Right forelimb (tissue), 1 donor: ENCODE data around the gene TOE1.
"Not testable (repeated sequence)": the region's sequence is repeated elsewhere in the genome, so short reads cannot be mapped to it uniquely, and the experiment has no call there.

ENCODE experiments used
- DNase-seq: peaks from one replicate; pipeline ENCODE4 v3.0.0-alpha.2; 2018

TOE1 gene

DNA sequence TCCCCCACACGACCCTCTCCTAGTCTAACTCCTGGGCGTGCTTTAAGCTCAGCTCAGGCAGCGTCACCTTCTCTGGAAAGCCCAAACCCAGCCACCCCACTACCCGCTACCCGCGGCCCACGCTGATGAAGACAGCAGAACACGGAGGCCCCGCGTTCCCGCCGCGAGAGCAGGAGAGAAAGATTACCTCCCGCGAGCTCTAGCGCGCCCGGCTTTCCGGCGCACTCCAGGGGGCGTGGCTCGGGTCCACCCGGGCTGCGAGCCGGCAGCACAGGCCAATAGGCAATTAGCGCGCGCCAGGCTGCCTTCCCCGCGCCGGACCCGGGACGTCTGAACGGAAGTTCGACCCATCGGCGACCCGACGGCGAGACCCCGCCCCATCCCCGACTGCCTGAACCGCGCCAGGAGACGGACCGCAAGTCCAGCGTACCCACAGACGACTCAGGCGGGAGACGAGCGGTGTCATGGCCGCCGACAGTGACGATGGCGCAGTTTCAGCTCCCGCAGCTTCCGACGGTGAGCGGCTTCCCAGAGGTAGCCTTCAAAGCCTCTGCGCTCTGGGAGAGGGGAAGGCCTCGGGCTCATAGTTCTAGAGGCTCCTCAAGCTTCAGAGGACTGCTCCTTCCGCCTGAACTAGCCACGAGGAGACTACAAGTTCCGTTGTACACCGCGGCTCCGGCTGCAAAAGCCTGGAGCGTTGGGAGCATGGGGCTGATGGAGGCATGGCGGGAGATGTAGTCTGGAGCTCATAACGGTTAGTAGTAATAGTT, at the start of gene TOE1, which contains the start of gene MUTYH:
TOE1 (plus strand) TSS at position 382 of the 770 bp plus-strand sequence; CDS start at position 465, 83 bp downstream.
MUTYH (minus strand) TSS at position 652 of the 770 bp plus-strand sequence. CDS start 5,935 bp downstream, outside the sequence.
- DNase-seq = peak; percentile 93

DNA sequence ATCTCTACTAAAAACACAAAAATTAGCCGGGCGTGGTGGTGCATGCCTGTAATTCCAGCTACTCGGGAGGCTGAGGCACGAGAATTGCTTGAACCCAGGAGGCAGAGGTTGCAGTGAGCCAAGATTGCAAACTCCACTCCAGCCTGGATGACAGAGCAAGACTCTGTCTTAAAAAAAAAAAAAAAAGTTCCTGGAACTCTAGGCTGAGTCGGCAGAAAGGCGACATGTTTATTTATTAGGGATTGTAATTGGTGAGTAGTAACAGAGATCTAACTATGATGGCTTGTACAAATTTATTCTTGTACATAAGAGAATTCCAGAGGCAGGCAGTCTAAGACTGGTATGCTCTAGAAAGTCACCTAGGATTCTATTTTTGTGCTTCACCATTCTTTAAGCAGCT, 49.0 kb upstream of the TOE1 start:
- DNase-seq = not testable (repeated sequence)

DNA sequence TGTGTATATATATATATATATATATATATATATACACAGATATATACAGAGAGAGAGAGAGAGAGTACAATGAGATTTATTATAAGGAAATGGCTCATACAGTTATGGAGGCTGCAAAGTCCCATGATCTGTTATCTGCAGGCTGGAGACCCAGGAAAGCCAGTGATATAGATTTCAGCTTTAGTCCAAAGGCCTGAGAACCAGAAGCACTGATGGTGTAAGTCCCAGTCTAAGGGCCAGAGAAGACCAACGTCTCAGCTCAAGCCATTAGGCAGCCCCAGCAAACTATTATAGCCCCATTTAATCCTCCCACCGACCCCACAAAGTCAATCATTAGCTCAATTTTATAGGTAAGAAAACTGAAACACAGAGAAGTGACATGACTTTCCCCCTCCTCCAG, 48.3 kb upstream of the TOE1 start:
- no peak for DNase-seq

DNA sequence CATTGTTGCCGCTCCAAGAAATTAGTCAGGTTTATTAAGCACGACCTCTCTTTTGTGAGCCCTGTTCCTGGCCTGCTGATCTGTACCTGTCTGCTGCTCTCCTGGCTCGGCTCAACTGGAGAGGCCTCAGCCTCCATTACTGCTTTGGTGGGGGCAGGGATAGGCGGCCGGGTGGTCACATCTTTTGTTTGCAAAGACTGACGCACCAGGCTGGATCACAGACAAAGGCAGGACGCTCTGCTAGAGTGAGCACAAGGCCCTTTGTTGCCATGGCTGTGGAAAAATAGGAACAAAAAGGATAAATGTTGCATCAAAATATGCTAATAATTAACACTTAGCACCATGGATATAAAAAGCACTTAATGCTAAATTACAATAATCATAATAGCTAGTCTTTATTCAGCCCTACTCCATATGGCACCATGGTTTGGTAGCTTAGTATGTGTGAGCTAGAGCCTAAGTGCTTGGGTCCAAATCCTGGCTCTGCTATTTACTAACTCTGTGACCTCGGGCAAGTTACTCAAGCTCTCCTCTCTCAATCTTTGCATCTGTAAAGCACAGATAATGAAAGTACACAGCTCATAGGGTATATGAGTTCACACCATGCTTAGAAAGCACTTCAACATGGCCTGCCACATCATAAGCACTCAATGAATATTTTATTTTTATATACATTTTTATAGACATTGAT, 42.2 kb upstream of the TOE1 start:
- no peak for DNase-seq

DNA sequence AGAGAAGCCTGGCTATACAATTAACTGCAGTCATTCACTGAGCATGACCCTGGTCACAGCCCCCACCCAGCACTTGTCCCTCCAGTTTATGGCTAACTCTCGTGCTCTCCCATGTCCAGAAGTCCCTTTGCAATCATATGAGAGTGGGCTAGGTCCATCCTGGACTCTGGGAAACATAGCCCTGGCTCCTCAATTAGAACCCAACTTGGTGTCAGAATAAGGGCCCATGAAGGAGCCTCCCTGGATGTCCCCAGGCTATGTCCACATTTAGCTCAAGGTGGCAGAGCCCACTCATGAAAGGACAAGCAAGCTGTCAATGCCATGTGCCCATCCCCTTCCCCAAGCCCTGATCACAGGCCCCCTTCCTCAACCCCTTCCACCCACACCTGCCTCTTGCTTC, 40.7 kb upstream of the TOE1 start:
- no peak for DNase-seq

DNA sequence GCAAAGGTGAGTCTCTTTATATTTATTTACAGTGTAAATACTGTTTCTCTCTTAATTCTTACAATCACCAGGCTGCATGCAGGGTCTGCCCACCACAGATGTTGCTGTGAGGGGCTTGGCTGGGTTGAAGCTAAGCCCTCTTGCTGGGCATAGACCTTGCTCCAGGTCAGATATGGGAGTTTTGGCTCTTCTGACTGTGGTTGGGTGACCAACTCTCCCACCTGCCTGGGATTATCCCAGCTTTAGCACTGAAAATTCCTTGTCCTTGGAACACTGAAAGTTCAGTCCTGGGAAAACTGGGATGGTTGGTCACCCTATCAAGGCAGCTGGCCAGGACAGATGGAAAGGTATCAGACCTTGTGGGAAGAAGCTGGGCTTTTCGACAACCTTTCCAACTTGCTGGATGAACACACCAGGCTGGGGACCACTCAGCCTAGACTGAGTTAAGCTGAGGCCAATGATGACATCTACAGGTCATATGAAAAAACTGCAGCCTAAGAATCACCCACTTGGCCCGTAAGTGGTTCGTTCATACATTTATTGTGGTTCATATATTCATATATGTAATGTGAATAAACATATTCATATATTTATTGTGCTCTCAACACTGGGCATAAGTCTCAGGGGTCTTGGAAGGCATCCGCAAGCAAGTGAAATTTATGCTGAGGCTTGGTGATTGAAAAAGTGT, 39.8 kb upstream of the TOE1 start:
- DNase-seq = peak; percentile 66

DNA sequence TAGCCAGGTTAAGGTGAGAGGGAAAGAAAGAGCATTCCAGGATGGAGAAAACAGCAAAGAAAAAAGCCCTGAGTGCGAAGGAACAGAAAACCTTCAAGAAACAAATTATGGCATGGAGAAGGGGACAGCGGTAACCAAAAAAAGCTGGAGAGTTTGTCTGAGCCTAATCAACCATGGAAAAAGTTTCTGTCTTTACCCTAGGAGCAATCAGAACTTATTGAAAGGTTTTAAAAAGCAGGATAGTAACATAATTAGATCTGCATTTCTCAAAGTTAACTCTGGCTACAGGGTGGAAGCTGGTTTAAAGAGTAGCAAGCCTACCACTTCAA, 39.3 kb upstream of the TOE1 start:
- DNase-seq = no peak

DNA sequence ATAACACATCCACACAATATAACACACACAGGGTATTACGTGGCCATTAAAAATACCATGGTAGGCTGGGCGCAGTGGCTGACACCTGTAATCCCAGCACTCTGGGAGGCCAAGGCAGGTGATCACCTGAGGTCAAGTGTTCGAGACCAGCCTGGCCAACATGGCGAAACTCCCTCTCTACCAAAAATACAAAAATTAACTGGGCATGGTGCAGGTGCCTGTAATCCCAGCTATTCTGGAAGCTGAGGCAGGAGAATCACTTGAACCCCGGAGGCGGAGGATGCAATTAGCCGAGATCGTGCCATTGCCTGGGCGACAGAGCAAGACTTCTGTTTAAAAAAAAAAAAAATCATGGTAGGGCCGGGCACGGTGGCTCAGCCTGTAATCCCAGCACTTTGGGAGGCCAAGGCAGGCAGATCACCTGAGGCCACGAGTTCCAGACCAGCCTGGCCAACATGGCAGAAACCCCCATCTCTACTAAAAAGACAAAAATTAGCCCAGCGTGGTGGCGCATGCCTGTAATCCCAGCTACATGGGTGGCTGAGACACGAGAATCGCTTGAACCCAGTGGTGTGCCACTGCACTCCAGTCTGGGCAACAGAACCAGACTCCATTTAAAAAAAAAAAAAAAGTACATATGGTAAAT, 37.3 kb upstream of the TOE1 start:
- no peak for DNase-seq

DNA sequence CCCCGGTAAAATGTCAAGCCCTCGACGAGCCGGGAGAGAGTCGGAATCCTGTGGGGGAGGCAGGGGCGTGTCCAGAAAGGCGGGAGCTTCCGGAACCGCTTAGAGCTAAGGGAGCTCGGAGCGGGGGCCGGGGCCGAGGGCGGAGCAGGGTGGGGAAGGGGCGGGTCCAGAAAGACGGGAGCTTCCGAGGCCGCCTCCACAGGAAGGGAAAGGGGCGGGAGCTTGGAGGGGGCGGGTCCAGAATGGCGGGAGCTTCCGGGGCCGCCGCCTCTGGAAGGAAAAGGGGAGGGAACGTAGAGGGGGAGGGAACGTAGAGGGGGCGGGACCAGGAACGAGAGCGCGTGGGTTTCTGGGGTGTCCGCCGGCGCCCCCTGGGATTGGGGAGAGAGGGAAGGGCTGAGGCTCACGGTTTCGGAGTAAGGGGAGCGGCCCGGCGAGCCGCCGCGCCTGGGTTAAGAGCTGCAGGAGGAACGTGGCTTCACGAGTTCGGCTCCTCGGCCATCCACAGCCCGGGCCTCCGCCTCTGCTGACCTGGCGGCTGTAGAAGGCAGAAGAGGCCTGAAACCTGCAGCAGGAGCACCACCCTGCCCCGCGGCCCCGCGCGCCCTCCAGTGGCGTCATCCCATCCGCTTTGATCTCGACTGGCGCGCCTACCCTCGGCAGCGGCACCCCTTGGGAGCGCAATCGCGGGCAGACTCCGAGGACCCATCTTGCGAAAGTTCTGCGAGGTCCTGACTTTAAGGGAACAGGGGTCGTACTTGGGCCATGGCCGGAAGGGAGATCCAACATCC, 36.3 kb upstream of the TOE1 start:
- DNase-seq = peak; percentile 99

DNA sequence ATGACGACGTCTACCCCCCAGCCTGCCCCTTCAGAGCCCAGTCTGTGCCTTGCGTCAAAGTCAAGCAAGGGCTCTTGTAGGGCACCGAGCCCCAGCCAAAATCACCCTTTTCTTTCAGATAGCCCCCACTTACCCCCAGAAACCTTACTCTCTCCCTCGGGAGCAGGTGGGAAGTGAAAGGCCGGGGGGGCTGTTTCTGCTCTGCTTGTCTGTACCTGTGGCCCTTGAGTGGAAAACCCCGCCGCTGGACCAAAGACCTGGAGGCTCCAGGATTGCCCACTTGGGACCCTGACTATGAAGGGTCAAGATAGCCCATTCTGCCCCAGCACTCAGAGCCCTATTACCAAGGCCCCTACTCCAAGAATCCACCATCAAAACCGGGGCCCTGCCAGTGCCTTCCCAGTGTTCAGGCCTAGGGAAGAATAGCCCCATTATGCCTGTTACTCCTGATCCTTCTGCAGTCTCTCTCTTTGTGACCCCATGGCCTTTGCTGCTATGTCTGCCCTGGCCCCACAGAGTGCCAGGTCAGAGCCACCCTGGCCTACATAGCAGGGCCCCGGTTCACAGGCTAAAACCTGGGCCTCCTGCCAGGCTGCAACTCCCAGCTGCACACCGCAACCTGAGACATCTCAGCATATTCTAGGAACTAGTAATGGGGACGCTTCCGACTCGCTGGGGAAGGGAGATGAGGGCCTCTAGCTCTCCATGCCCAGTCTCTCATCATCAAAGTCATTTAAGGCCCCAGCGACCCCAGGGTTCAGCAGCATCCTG, 35.5 kb upstream of the TOE1 start:
- DNase-seq = peak; percentile 50

DNA sequence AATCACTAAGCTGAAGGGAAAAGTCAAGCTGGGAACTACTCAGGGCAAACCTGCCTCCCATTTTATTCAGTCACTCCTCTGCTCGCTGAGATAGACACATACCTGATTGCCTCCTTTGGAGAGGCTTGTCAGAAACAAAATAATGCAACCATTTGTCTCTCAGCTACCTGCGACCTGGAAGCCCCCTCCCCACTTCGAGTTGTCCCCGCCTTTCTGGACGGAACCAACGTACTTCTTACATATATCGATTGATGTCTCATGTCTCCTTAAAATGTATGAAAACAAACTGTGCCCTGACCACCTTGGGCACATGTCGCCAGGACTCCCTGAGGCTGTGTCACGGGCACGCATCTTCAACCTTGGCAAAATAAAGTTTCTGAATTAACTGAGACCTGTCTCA, 34.7 kb upstream of the TOE1 start:
- no peak for DNase-seq

DNA sequence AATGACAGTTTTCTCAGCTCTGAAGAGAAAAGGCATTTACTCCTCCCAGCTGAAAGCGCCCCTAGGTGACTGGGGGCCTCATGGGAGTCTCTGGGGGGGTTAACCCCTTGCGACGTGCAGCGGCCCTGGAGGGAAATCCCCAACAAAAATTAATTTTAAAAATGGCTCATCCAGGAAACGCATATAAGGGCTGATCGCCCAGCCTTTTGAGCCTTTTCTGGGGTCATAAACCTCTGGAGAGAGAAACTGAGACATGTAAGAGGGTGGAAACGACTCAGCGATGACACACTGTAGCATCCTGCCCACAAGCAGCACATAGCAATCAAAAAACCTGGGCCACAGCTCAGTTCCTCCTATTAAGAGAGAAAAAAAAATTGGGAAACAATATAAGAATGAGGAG, 33.7 kb upstream of the TOE1 start:
- no peak for DNase-seq

DNA sequence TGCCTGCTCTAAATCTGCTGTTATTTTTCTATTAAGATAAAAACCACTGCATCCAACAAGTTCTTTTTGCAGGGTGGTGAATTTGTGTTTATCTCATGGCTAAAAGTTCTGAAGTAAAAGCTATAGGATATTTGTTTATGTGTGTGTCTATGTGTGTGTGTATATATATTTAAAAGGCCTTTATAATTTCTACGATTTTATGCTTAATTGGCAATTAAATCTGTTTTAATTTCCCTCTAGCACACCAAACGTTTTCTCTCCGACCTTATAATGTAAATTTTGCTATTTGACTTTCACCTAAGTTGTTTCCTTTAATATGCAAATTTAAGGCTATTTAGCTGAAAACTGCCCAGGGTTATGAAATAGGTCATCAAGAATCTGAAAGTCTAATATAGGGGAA, 33.1 kb upstream of the TOE1 start:
- DNase-seq = no peak

DNA sequence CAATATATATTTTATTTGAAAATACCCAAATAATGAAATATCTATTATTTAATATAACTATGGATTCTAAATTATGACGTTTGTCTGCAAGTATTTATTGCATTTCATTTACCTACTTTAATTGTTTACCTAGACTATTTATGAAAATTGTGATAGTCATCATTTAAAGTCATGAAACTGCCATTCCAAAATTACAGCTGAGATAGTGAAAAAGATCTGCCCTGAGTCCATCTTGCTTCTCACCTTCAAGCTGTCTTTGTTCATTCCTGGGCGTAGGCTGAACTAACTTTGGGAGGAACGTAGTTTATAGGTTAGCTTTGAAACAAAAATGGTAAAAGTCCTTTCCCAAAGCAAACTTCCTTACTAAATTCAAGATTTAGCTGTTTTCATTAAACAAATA, 25.7 kb upstream of the TOE1 start:
- DNase-seq = no peak

DNA sequence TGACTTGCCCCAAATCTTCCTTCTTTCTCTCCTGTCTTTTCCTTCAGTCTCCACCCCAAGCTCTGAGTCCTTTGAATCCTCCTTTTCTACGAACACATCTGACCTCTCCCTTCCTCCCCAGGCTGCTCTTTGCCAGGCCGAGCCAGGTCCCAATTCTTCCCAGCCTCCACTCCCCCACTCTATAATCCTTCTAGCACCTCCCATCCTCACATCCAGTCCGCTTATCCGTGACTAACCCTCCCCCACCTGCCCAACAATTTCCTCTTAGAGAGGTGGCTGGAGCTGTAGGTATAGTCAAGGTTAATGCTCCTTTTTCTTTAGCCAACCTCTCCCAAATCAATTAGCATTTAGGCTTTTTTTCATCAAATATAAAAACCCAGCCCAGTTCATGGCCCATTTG, 22.8 kb upstream of the TOE1 start:
- DNase-seq = no peak

DNA sequence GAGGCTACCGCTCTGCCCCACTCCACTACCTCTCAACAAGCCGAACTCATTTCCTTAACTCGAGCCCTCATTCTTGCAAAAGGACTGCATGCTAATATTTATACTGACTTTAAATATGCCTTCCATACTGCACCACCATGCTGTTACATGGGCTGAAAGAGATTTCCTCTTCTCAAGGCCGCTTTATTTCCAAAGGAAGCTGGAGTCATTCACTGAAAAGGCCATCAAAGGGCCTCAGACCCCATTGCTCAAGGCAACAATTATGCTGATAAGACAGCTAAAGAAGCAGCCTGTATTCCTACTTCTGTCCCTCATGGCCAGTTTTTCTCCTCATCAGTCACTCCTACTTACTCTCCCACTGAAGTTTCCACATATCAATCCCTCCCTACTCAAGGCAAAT, 20.2 kb upstream of the TOE1 start:
- no peak for DNase-seq

DNA sequence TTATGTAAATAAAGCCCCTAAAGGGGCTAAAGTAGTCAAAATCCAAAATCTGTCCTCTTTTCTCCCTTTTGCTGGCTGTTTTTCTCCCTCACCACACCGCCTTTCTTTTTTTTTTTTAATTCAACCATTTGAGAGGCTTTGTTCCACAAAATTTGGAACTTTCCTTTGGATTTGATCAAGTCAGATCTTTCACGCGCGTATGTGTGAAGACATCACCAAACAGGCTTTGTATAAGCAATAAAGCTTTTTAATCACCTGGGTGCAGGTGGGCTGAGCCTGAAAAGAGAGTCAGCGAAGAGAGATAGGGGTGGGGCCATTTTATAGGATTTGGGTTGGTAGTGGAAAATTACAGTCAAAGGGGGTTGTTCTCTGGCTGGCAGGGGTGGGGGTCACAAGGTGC, 18.5 kb upstream of the TOE1 start:
- no peak for DNase-seq

DNA sequence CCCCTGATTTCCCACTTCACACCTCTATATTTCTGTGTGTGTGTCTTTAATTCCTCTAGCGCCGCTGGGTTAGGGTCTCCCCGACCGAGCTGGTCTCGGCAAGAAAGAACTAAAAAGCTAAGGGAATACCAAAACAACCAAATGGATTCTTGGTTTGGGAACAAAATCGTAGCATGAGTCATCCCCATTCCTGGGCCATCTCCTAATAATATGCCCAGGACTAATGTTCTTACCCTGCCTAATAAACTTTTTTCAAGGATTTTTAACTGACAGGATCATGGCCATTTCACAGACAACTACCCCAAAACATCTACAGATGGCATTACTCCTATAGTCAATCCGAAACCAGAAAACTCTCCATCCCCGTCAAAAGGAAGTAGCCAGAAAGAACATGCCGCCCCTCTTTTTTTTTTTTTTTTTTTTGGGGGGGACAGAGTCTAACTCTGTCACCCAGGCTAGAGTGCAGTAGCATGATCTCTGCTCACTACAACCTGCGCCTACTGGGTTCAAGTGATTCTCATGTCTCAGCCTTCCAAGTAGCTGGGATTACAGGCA, 17.4 kb upstream of the TOE1 start:
- DNase-seq = no peak

DNA sequence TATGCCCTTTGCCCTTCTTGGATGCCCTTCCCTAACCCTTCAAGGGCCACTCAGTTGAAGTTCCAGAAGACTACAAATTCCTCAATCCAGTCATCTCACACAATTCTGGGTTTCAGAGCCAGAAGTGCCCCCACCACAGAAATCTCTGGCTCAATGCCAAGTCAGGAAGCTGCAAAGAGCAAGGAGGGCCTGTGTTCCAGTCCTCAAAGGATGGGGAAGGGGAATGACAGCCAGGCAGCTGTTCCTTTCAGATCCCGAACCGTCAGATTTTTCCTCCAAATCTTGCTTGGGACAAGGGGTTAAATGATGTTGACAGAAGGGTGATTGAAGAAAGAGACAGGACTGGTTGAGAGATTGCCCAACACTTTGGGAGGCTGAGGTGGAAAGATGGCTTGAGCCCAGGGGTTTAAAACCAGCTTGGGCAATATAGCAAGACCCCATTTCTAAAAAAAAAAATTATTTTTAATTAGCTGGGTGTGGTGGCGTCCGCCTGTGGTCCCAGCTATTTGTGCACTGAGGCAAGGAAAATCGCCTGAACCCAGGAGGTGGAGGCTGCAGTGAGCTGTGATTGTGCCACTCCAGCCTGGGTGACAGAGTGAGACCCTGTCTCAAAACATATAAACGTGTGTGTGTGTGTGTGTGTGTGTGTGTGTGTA, 14.0 kb upstream of the TOE1 start:
- no peak for DNase-seq

DNA sequence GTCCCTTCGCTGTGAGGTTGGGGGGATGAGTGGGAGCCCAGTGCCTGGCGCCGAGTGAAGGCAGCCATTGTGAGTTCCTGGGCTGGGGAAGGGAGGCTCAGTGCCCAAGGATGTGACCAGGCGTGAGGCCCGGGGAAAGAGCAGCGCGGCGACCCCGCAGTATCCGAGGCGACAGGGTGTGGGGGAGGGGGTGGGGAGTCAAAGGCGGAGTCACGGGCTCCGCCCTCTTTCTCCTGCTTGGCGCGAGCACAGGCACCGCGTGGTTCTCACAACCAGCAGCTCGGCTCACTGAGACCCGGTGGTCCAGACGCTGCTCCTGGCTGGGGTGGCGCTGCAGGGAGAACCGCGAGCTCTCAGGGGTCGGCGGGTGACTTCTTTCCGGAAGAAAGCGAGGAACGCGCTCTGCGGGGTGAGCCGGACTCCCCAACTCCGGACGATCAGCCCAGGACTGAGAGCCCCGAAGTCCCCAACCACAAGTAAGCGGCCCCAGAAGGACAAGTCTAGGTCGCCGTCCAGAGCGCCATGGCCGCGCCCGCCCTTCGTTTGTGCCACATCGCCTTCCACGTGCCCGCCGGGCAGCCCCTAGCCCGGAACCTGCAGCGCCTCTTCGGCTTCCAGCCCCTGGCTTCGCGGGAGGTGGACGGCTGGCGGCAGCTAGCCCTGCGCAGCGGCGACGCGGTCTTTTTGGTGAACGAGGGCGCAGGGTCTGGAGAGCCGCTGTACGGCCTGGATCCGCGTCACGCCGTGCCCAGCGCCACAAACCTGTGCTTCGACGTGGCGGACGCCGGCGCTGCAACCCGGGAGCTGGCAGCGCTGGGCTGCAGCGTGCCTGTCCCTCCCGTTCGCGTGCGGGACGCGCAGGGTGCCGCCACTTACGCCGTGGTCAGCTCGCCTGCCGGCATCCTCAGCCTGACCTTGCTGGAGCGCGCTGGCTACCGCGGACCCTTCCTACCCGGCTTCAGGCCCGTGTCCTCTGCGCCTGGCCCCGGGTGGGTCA, 13.0 kb upstream of the TOE1 start, which contains the start of gene HPDL:
HPDL (plus strand) TSS at position 269 of the 997 bp plus-strand sequence; CDS start at position 523, 254 bp downstream.
- DNase-seq = peak; percentile 86
